ENCODE results near the gene ABT1.

DNA sequence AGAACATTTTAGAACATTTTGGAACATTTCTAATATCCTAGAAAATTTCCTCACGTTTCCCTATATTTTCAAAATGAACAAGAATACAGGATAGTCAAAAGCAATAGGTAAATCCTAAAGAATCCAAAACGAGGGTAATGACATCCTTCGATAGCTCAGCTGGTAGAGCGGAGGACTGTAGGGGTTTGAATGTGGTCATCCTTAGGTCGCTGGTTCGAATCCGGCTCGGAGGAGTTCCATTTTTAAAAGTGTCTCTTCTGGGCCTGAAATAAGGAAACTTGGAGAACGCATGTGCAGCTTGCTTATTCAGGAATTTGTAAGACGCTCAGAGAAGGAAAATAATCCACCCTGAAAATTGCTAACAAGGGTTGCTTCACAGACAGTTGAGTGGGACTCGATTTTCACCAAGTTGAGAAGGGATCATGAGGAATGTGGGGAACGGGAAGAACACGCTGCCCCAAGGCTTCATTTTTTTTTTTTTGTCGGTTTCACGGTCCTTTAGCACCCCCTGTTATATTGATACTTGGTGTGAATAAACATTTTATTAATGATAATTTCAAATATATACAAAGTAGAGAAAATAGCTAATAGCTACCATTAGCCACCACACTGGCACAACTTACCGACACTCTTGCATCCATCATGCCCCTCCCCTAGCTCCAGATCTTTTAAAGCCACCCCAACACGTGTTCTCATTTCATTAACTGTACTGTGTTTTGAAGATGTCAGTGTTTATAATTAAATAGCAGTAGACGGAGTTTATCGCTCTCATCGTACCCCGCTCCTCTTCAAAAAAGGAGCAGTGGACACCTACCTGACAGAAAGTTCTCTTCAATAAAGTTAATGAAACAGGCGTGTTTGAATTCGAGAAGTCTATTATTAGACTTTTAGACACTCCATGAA lies 1.8 kb upstream of the ABT1 start:
- TF ChIP-seq, protein P1, sequence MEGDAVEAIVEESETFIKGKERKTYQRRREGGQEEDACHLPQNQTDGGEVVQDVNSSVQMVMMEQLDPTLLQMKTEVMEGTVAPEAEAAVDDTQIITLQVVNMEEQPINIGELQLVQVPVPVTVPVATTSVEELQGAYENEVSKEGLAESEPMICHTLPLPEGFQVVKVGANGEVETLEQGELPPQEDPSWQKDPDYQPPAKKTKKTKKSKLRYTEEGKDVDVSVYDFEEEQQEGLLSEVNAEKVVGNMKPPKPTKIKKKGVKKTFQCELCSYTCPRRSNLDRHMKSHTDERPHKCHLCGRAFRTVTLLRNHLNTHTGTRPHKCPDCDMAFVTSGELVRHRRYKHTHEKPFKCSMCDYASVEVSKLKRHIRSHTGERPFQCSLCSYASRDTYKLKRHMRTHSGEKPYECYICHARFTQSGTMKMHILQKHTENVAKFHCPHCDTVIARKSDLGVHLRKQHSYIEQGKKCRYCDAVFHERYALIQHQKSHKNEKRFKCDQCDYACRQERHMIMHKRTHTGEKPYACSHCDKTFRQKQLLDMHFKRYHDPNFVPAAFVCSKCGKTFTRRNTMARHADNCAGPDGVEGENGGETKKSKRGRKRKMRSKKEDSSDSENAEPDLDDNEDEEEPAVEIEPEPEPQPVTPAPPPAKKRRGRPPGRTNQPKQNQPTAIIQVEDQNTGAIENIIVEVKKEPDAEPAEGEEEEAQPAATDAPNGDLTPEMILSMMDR (optimal IDR thresholded peaks at IDR 0.05 in 1 of 3, IDR thresholded peaks at IDR 0.05 in 1 of 3, conservative IDR thresholded peaks at IDR 0.05 in 1 of 3; ENCODE audit: extremely low read depth in 1 of 3, insufficient read depth in 2 of 3, low read length in 3 of 3) = no peak
- TF ChIP-seq EZH2 (IDR thresholded peaks at IDR 0.05; ENCODE audit: low read length) = no peak

Measured in keratinocyte (primary cell).